Heart right ventricle (tissue), 16 donors: ENCODE measurements around the gene CTRB1. TPM values are rescaled to one million over a fixed set of nuclear protein-coding genes. Genes with fewer than 3 reads are reported as not detected.

Experiments
- ATAC-seq, 8 donors: fragments of 200-7000 bp; cut with Tn5 transposase; one replicate each; pipeline ENCODE4 v1.9.1; 2020; ENCODE audit warnings: mild to moderate bottlenecking in 8 of 8, moderate library complexity in 8 of 8, moderate number of reproducible peaks in 1 of 8
- DNase-seq, 2 donors: peaks; one replicate each; pipeline ENCODE4 v3.0.0-alpha.2; 2020
- H3K27ac ChIP-seq, 10 donors: fragments of 200-600 bp; sonication (generic) in 2 of 10; one replicate each; pipeline versions ENCODE4 v1.5.0 to v1.8.0; 2020 to 2022; ENCODE audit warnings: mild to moderate bottlenecking in 3 of 10
- H3K27me3 ChIP-seq, 7 donors: fragments of 200-600 bp; one replicate each; pipeline ENCODE4 v1.8.0; 2021 to 2022; ENCODE audit warnings: mild to moderate bottlenecking in 2 of 7
- H3K36me3 ChIP-seq, 9 donors: fragments of 200-600 bp; sonication (generic) in 1 of 9; one replicate each; pipeline versions ENCODE4 v1.5.0 to v1.8.0; 2020 to 2022; ENCODE audit warnings: mild to moderate bottlenecking in 2 of 9
- H3K4me1 ChIP-seq, 9 donors: fragments of 200-600 bp; sonication (generic) in 1 of 9; one replicate each; pipeline versions ENCODE4 v1.5.0 to v1.8.0; 2020 to 2022; ENCODE audit warnings: mild to moderate bottlenecking in 4 of 9
- H3K4me3 ChIP-seq, 10 donors: fragments of 200-600 bp; sonication (generic) in 2 of 10; one replicate each; pipeline versions ENCODE4 v1.5.0 to v1.8.0; 2020 to 2022; ENCODE audit warnings: mild to moderate bottlenecking in 7 of 10, moderate library complexity in 2 of 10
- H3K9me3 ChIP-seq, 11 donors: fragments of 200-600 bp in 10 of 11; sonication (generic) in 2 of 11; one replicate each; pipeline versions ENCODE4 v1.5.0 to v1.8.0; 2013 to 2022; ENCODE audit warnings: mild to moderate bottlenecking in 2 of 11, control low read depth in 1 of 11, moderate library complexity in 1 of 11
- CTCF ChIP-seq, 9 donors: fragments of 200-600 bp; sonication (generic) in 2 of 9; IDR thresholded peaks; one replicate each; pipeline versions ENCODE4 v1.5.0 to v1.8.0; 2021 to 2022; ENCODE audit warnings: antibody characterized with exemption in 9 of 9, mild to moderate bottlenecking in 5 of 9, moderate library complexity in 1 of 9
- WGBS, 2 donors: extraction: QIAGEN DNeasy Blood & Tissue Kit; methylation state at CpG; one replicate each; pipeline ENCODE4 v1.1.7; 2013; ENCODE audit warnings: inconsistent platforms in 1 of 2; 5-methylcytosine and 5-hydroxymethylcytosine counted together
- intact Hi-C, 10 donors: fragments of 100-400 bp; cut with DNase I; formaldehyde crosslinking; loops; one replicate each; pipeline versions ENCODE4 v1.11.1 to v1.14.2; 2022
- polyA plus RNA-seq, 2 donors: library from polyadenylated mRNA; stranded (reverse); fragments of 200-250 nt; gene quantifications; one replicate each; pipeline ENCODE4 v1.2.3, GENCODE V29; 2013
- total RNA-seq, 10 donors: library from RNA; stranded (reverse); fragmentation: NEBNext Ultra II Directional in 3 of 10; extraction: Animal tissue kit (Norgen Biotek cat#: 25700) in 3 of 10; gene quantifications; one replicate each; pipeline versions ENCODE4 v1.2.1 to v1.2.4, GENCODE V29; 2021 to 2023
- donor health status: Arrhythmogenic right ventricular cardiomyopathy.
- donor health status: ischemic (EF 13 %, LVEDD 7.1; RV severe dilation, severe dysfunction).
- donor health status: healthy with polysubstance abuse.
- donor health status: DM: no; HTN: yes; CAD: no.
- donor health status: DM: no; HTN: no; CAD: no.
- donor health status: ischemic (EF 25% LVEDD 6.9; RV normal size, moderate dysfunction).
- donor health status: ischemic (EF 25% LVEDD 5.7; RV mildly dilated, moderate dysfunction).
- donor health status: healthy.
- donor health status: DM: yes; HTN: yes; CAD: no.
- donor health status: Ischemic cardiomyopathy.
- donor health status: ischemic (EF 35%, LVEDD 5.7; RV mildly dilated, moderate dysfunction).
- donor health status: nonischemic (EF 11% LVEDD 7.7; RV severe dilation, severe dysfunction).
- donor health status: DM: yes; HTN: yes; CAD: no.
- donor health status: PGD.
- donor health status: ischemic (EF 29% LVEDD 5.4; RV normal size, mild dysfunction).
- donor health status: nonischemic (EF 23%, LVEDD 6.1; RV moderate dilation, normal function).

CTRB1 gene
- total and polyA plus RNA-seq, 12 donors: 1.0 to 3.8 (median 2.4) TPM; not detected in 4

GRCh38 chr16:75264999-75265910 is 46.5 kb downstream of the CTRB1 start:
- Histone ChIP-seq H3K36me3 (peaks cover 0 to 6% (median 0%) of the 10 kb centered on the region in 9 donors), H3K27ac (peak overlapping the region; percentile 92 to 99 (median 96)), H3K27me3 (peaks cover 0 to 64% (median 0%) of the 10 kb centered on the region in 7 donors), H3K4me3 (peak overlapping the region; percentile 70 to 100 (median 86)), H3K9me3 (no peaks in the 10 kb centered on the region), H3K4me1 (peaks cover 32 to 74% (median 58%) of the 10 kb centered on the region in 9 donors)
- intact Hi-C loops: loop anchor here in 3 of 10 donors (1.0 to 5.0 kb wide), 3 partner anchors 31 to 42 kb away; no protein-coding TSS in a partner anchor
- 1 to 2% methylated on average over 67 to 74 of the region's 74 CpGs for WGBS, 2 donors
- no peak for TF ChIP-seq CTCF (IDR thresholded peaks at IDR 0.05)
- DNase-seq: peak; percentile 60 to 61
- ATAC-seq: peak; percentile 14 to 64 (median 41)

DNA sequence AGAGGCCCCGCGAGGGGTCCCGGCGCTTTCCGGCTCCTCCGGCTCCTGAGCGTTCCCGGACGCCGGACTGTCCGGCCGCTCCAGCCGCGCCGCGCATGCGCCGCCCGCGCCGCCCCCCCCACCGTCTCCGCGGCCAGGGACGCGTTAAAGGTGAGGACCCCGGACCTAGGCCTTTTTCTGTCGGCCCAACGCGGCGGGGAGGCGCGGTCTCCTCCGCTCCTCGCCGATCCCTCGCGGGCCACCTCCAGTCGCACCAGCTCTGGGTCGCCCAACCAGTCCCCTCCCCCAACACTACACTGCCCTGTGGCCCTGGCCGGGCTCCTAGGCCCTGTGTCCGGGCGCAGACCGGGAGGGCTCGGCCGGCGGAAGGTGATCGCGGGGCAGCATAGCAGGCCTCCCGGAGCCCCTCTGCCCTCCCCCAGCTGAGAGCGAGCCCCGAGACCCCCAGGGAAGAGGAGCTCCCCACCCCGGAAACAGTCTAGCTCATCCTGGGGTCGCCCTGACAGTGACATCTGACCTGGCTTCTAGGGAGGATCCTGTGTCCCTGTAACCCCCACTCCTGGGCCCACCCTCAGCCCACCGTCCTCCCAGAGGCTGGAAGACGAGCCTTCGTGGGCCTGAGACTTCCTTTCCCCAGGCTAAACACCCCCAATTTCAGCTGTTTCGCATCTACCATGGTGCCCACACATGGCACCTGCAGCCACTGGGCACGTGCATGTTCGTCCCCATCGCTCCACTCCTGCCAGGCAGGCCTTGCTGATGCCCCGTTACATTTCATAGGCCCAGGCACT is 47.3 kb downstream of the CTRB1 start:
- TF ChIP-seq CTCF (IDR thresholded peaks at IDR 0.05): no peak
- 9 to 11% methylated on average over 49 to 62 of the region's 62 CpGs for whole genome bisulfite sequencing, 2 donors
- peak; percentile 72 to 82 for DNase-seq
- Histone ChIP-seq H3K27ac (peak overlapping the region; percentile 92 to 99 (median 96)), H3K4me1 (peaks cover 32 to 66% (median 52%) of the 10 kb centered on the region in 9 donors), H3K9me3 (no peaks in the 10 kb centered on the region), H3K27me3 (peaks cover 0 to 63% (median 0%) of the 10 kb centered on the region in 7 donors), H3K36me3 (peaks cover 0 to 6% (median 0%) of the 10 kb centered on the region in 9 donors), H3K4me3 (peak overlapping the region; percentile 60 to 100 (median 83))
- peak; percentile 41 to 74 (median 56) for ATAC-seq
- intact Hi-C loops: loop anchor here in 2 of 10 donors (5.0 kb wide), 2 partner anchors 36 to 41 kb away; no protein-coding TSS in a partner anchor

DNA sequence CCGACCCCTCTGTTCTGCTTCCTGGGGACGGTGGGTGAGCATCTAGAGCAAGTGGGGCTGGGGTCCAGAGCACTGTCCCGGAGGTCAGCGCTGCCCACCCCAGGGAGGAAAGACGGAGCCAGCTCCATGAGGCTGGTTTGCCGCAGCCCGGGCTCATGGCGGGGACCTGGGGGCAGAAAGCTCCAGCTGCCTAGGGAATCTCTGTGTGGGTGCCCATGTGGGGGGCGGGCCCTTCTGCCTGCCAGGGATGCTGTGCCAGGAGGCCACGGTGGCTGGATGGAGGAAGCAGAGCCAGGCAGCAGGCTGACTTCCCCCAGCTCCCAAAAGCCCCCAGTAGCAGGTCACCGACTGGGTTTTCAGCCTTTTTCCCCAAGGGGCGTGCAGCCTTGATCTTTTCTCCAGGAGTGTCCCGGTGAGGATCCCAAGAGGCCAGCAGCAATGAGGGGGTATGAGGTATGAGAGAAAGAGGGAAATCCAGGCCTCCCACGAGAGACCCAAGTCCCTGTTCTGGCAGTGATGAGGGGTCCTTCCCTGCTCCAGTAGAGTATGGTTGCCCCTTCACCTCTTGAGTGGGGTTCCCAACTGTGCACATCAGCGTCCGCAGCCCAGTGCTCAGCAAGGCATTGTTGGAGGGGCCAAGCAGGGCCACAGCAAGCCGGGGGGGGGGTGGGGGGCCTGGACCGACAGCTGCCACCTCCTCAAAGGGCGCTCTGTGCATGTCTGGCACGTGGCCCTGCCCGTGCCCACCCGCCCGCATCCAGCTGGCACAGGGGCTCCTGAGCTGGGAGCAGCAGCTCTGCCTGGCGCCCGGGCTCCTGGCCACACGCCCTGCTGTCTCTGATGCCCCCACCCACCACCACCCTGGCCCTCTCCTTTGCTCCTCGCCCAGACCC is 48.2 kb downstream of the CTRB1 start:
- no peak for TF ChIP-seq CTCF (IDR thresholded peaks at IDR 0.05)
- Histone ChIP-seq H3K4me1 (peaks cover 31 to 60% (median 45%) of the 10 kb centered on the region in 9 donors), H3K4me3 (peak overlapping the region in 7 of 10 donors; percentile 70 to 100 (median 88)), H3K9me3 (no peaks in the 10 kb centered on the region), H3K36me3 (peaks cover 0 to 6% (median 0%) of the 10 kb centered on the region in 9 donors), H3K27me3 (peaks cover 0 to 69% (median 0%) of the 10 kb centered on the region in 7 donors), H3K27ac (peak overlapping the region in 9 of 10 donors; percentile 48 to 99 (median 96))
- DNase-seq: peak in 1 of 2 donors; percentile 16
- intact Hi-C loops: loop anchor here in 2 of 10 donors (5.0 kb wide), 2 partner anchors 35 to 40 kb away; no protein-coding TSS in a partner anchor
- WGBS, 2 donors: 72 to 73% methylated on average over 20 to 27 of the region's 27 CpGs
- ATAC-seq: peak in 1 of 8 donors; percentile 0
